PFSK-1 (cell line): Measurements from ENCODE around the gene CYP2W1.

ENCODE experiments used
- FOXP2 ChIP-seq: optimal IDR thresholded peaks from 2 replicates; pipeline ENCODE3; 2011; ENCODE audit warnings: borderline replicate concordance, control low read depth, inconsistent platforms; ENCODE audit not compliant: insufficient read depth; ENCODE audit errors: extremely low read length, extremely low read depth
- POLR2AphosphoS5 ChIP-seq: IDR thresholded peaks from 2 replicates; pipeline ENCODE4 v1.6.1; 2012; ENCODE audit warnings: low read depth, mild to moderate bottlenecking, control low read depth, low read length, moderate library complexity
- SIN3A ChIP-seq: IDR thresholded peaks from 2 replicates; pipeline ENCODE4 v1.6.1; 2012; ENCODE audit warnings: mild to moderate bottlenecking, low read length, moderate library complexity, borderline replicate concordance; ENCODE audit not compliant: insufficient read depth
- TAF1 ChIP-seq: IDR thresholded peaks from 2 replicates; pipeline ENCODE4 v1.6.1; 2012; ENCODE audit warnings: low read length, control low read depth, borderline replicate concordance; ENCODE audit not compliant: insufficient read depth
- TF ChIP-seq, protein P1 (sequence below), 2 experiments: IDR thresholded peaks; 2 replicates each; pipeline versions ENCODE4 v1.6.1 to v1.8.0; 2011 to 2012; ENCODE audit warnings: low read depth in 2 of 2, low read length in 2 of 2, control low read depth in 1 of 2, inconsistent platforms in 1 of 2, mild to moderate bottlenecking in 1 of 2, moderate library complexity in 1 of 2; ENCODE audit not compliant: insufficient read depth in 1 of 2

CYP2W1 gene

DNA sequence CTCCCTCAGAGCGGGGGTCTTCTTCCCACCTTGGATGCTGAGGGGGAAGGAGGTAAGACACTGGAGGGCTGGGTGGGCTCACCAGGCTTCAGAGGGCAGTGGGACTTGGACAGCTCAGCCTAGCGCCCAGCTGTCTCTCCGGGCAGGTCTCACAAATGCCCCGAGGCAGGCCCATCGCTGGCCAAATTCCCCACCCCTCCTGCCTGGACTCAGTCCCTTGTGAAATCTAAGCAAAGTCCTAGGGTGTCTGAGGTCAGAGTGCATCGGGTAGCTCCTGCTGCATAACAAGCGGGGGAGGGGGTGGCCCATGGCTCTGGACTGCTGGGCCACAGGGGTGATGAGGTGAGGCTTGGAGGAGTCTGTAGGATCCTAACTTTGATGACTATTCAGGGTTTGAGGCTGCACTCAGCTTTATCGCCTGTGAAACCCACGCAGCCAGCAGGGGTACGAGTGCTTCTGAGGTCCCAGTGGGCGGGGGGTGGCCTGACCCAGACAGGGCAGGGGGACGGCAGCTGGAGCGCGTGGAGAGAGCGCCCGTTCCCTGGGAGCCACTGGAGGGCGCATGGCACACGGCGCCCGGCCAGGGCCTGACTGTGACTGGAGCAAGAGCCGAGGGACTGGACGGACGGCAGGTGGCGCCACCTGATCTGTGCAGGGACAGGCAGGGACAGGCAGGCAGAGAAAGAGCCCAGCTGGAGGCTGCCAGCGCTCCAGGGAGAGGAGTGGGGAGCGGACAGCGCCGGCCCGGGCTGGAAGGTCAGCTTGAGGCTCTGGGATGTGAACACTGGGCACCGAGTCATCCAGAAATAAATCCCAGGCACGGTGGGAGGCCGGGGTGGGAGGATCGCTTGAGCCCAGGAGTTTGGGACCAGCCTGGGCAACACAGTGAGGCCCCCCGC is 10.0 kb downstream of the CYP2W1 start:
- TF ChIP-seq TAF1, result peak; percentile 24; the same call in 1 of the 2 replicates
- TF ChIP-seq SIN3A, result no peak
- TF ChIP-seq, protein P1, sequence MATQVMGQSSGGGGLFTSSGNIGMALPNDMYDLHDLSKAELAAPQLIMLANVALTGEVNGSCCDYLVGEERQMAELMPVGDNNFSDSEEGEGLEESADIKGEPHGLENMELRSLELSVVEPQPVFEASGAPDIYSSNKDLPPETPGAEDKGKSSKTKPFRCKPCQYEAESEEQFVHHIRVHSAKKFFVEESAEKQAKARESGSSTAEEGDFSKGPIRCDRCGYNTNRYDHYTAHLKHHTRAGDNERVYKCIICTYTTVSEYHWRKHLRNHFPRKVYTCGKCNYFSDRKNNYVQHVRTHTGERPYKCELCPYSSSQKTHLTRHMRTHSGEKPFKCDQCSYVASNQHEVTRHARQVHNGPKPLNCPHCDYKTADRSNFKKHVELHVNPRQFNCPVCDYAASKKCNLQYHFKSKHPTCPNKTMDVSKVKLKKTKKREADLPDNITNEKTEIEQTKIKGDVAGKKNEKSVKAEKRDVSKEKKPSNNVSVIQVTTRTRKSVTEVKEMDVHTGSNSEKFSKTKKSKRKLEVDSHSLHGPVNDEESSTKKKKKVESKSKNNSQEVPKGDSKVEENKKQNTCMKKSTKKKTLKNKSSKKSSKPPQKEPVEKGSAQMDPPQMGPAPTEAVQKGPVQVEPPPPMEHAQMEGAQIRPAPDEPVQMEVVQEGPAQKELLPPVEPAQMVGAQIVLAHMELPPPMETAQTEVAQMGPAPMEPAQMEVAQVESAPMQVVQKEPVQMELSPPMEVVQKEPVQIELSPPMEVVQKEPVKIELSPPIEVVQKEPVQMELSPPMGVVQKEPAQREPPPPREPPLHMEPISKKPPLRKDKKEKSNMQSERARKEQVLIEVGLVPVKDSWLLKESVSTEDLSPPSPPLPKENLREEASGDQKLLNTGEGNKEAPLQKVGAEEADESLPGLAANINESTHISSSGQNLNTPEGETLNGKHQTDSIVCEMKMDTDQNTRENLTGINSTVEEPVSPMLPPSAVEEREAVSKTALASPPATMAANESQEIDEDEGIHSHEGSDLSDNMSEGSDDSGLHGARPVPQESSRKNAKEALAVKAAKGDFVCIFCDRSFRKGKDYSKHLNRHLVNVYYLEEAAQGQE (IDR thresholded peaks at IDR 0.05; ENCODE audit: insufficient read depth in 1 of 2, low read depth in 2 of 2, low read length in 2 of 2), result no peak
- no peak for TF ChIP-seq FOXP2
- no peak for TF ChIP-seq POLR2AphosphoS5

DNA sequence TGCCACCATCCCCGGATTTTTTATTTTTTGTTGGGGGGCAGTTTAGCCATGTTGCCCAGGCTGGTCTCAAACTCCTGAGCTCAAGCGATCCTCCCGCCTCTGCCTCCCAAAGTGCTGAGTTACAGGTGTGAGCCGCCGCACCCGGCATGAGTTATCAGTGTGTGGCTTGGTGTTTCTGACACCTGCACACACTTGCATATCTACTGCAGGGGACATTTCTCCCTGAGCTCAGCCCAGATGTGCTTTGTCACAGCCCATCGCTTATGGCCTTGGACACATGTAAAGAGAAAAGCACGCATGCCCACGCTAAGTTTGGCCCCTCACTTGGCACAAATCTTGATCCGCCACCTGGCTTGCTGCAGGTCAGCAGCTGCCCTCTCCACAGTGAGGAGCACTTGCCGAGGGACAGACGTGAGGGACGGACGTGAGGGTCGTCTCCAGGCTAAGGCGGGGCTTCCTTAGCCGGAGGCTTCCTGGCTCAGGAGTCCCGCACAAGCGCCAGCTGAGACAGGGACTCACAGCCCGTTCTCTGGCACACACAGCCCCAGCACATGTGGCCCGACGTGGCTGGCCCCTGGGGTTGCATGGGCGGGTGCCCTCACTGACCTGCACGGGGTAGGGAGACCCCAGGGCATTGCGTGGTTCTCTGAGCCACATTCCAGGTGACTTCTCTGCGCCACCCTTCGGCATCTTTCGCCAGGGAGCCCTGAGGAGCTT is 11.8 kb downstream of the CYP2W1 start:
- no peak for TF ChIP-seq SIN3A
- TF ChIP-seq POLR2AphosphoS5, result no peak
- no peak for TF ChIP-seq FOXP2
- TF ChIP-seq, protein P1 (IDR thresholded peaks at IDR 0.05; ENCODE audit: insufficient read depth in 1 of 2, low read depth in 2 of 2, low read length in 2 of 2), result no peak
- no peak for TF ChIP-seq TAF1

GRCh38 chr7:995571-995970 is 12.6 kb downstream of the CYP2W1 start:
- TF ChIP-seq, protein P1 (IDR thresholded peaks at IDR 0.05; ENCODE audit: insufficient read depth in 1 of 2, low read depth in 2 of 2, low read length in 2 of 2), result no peak
- TF ChIP-seq SIN3A, result no peak
- TF ChIP-seq POLR2AphosphoS5, result no peak
- no peak for TF ChIP-seq FOXP2
- no peak for TF ChIP-seq TAF1

- TF ChIP-seq POLR2AphosphoS5 (no peak), TAF1 (no peak), FOXP2 (no peak)
- TF ChIP-seq, protein P1 (IDR thresholded peaks at IDR 0.05; ENCODE audit: insufficient read depth in 1 of 2, low read depth in 2 of 2, low read length in 2 of 2), result no peak
Measured at GRCh38 chr7:996079-996872, 13.3 kb downstream of the CYP2W1 start.
